Mesenchymal stem cell (in vitro differentiated cells and primary cell): ENCODE data around the gene RFNG.

ENCODE experiments used
- DNase-seq: peaks from one replicate; pipeline ENCODE4 v3.0.0-alpha.2; 2013
- H2AFZ ChIP-seq: one replicate; pipeline ENCODE4 v1.6.1; 2013; ENCODE audit warnings: low read depth, mild to moderate bottlenecking, control low read depth, inconsistent platforms, low read length, moderate library complexity
- H2AK5ac ChIP-seq: 2 replicates; pipeline ENCODE4 v1.6.1; 2013; ENCODE audit warnings: low read length, moderate library complexity, mild to moderate bottlenecking, inconsistent platforms; ENCODE audit not compliant: severe bottlenecking
- H2BK120ac ChIP-seq: one replicate; pipeline ENCODE4 v1.6.1; 2013; ENCODE audit warnings: low read depth, mild to moderate bottlenecking, inconsistent platforms, low read length, moderate library complexity
- H2BK12ac ChIP-seq, 2 experiments: one replicate each; pipeline ENCODE4 v1.6.1; 2013; ENCODE audit warnings: inconsistent platforms in 2 of 2, low read length in 2 of 2, mild to moderate bottlenecking in 2 of 2, moderate library complexity in 2 of 2, control low read depth in 1 of 2
- H2BK15ac ChIP-seq: one replicate; pipeline ENCODE4 v1.6.1; 2013; ENCODE audit warnings: mild to moderate bottlenecking, low read depth, inconsistent platforms; ENCODE audit not compliant: poor library complexity, severe bottlenecking
- H2BK5ac ChIP-seq: 2 replicates; pipeline ENCODE4 v1.6.1; 2013; ENCODE audit warnings: low read depth, mild to moderate bottlenecking, low read length, control low read depth, inconsistent platforms; ENCODE audit not compliant: poor library complexity, severe bottlenecking
- H3K14ac ChIP-seq, 2 experiments: one replicate each; pipeline ENCODE4 v1.6.1; 2013; ENCODE audit warnings: inconsistent platforms in 2 of 2, low read length in 2 of 2, control low read depth in 1 of 2, mild to moderate bottlenecking in 1 of 2, moderate library complexity in 1 of 2
- H3K18ac ChIP-seq, 2 experiments: one replicate each; pipeline ENCODE4 v1.6.1; 2013; ENCODE audit warnings: inconsistent platforms in 2 of 2, low read length in 2 of 2, control low read depth in 1 of 2, low read depth in 1 of 2, mild to moderate bottlenecking in 1 of 2
- H3K23ac ChIP-seq, 2 experiments: one replicate each; pipeline ENCODE4 v1.6.1; 2013; ENCODE audit warnings: inconsistent platforms in 2 of 2, low read length in 2 of 2, mild to moderate bottlenecking in 2 of 2, moderate library complexity in 2 of 2, control low read depth in 1 of 2
- H3K27ac ChIP-seq: 2 replicates; pipeline ENCODE4 v1.5.1; 2013; ENCODE audit warnings: mild to moderate bottlenecking, moderate library complexity, low read length, control low read depth, inconsistent platforms; ENCODE audit not compliant: poor library complexity, severe bottlenecking
- H3K27me3 ChIP-seq, 2 experiments: 2 replicates each; pipeline versions ENCODE4 v1.6.1 to v1.7.0; 2013; ENCODE audit warnings: low read length in 2 of 2, mild to moderate bottlenecking in 2 of 2, moderate library complexity in 2 of 2, control low read depth in 1 of 2, inconsistent platforms in 1 of 2; ENCODE audit not compliant: control insufficient read depth in 1 of 2, insufficient read depth in 1 of 2
- H3K36me3 ChIP-seq, 2 experiments: 2 replicates each; pipeline versions ENCODE4 v1.6.1 to v1.7.0; 2013; ENCODE audit warnings: low read length in 2 of 2, control low read depth in 1 of 2, inconsistent platforms in 1 of 2, low read depth in 1 of 2, mild to moderate bottlenecking in 1 of 2; ENCODE audit not compliant: insufficient read depth in 2 of 2, control insufficient read depth in 1 of 2
- H3K4ac ChIP-seq, 2 experiments: one replicate each; pipeline ENCODE4 v1.6.1; 2013; ENCODE audit warnings: inconsistent platforms in 2 of 2, low read length in 2 of 2, mild to moderate bottlenecking in 2 of 2, moderate library complexity in 2 of 2, control low read depth in 1 of 2, low read depth in 1 of 2
- H3K4me1 ChIP-seq: 2 replicates; pipeline ENCODE4 v1.6.1; 2013; ENCODE audit warnings: low read depth, low read length, control low read depth; ENCODE audit not compliant: control insufficient read depth, insufficient read depth
- H3K4me2 ChIP-seq: 2 replicates; pipeline ENCODE4 v1.6.1; 2013; ENCODE audit warnings: low read length, mild to moderate bottlenecking, inconsistent platforms; ENCODE audit not compliant: poor library complexity, severe bottlenecking
- H3K4me3 ChIP-seq, 2 experiments: 2 replicates each; pipeline versions ENCODE4 v1.5.1 to v1.7.0; 2013; ENCODE audit warnings: low read length in 2 of 2, mild to moderate bottlenecking in 2 of 2, control low read depth in 1 of 2, low read depth in 1 of 2; ENCODE audit not compliant: insufficient read depth in 1 of 2
- H3K79me1 ChIP-seq: replicated peaks from 2 replicates; pipeline ENCODE4 v1.6.1; 2013; ENCODE audit warnings: mild to moderate bottlenecking, control low read depth, low read length, inconsistent platforms; ENCODE audit not compliant: poor library complexity, severe bottlenecking
- H3K9ac ChIP-seq: 2 replicates; pipeline ENCODE4 v1.7.0; 2013; ENCODE audit warnings: mild to moderate bottlenecking, low read length, moderate library complexity
- H3K9me3 ChIP-seq: 2 replicates; pipeline ENCODE4 v1.7.0; 2013; ENCODE audit warnings: mild to moderate bottlenecking, low read length; ENCODE audit not compliant: control insufficient read depth
- H4K8ac ChIP-seq: one replicate; pipeline ENCODE4 v1.6.1; 2013; ENCODE audit warnings: inconsistent platforms, mild to moderate bottlenecking, low read length, moderate library complexity
- H4K91ac ChIP-seq: one replicate; pipeline ENCODE4 v1.6.1; 2013; ENCODE audit warnings: mild to moderate bottlenecking, low read length, inconsistent platforms
- WGBS: methylation state at CpG from one replicate; pipeline ENCODE4 v1.1.7; 2013; ENCODE audit warnings: mixed read lengths; 5-methylcytosine and 5-hydroxymethylcytosine counted together

RFNG gene

GRCh38 chr17:82013772-82014321 is 37.8 kb downstream of the RFNG start:
- Histone ChIP-seq H3K36me3 (peaks cover 12 to 84% of the 10 kb centered on the region in 2 experiments), H4K8ac (no peak overlapping the region), H3K4me3 (no peak overlapping the region), H2BK5ac (no peak overlapping the region), H3K4ac (no peak overlapping the region), H3K9me3 (no peaks in the 10 kb centered on the region), H2BK120ac (no peak overlapping the region), H3K4me1 (peaks cover 14% of the 10 kb centered on the region), H2AK5ac (no peak overlapping the region), H3K23ac (no peak overlapping the region), H4K91ac (no peak overlapping the region), H3K9ac (no peak overlapping the region), H2AFZ (no peak overlapping the region), H3K27me3 (no peaks in the 10 kb centered on the region), H2BK12ac (peak overlapping the region in 1 of 2 experiments; percentile 68), H3K14ac (no peak overlapping the region), H3K18ac (no peak overlapping the region), H3K27ac (no peak overlapping the region), H3K4me2 (no peak overlapping the region), H2BK15ac (no peak overlapping the region), H3K79me1 (peaks cover 2% of the 10 kb centered on the region)
- DNase-seq, result no peak
- 94% methylated on average over 16 of the region's 16 CpGs for WGBS

- no peak overlapping the region for H4K8ac ChIP-seq
- H2AK5ac ChIP-seq, result no peak overlapping the region
- H3K18ac ChIP-seq, result no peak overlapping the region
- H2BK15ac ChIP-seq, result no peak overlapping the region
- H2AFZ ChIP-seq, result no peak overlapping the region
- peaks cover 2% of the 10 kb centered on the region for H3K79me1 ChIP-seq
- no peak overlapping the region for H3K14ac ChIP-seq
- no peak overlapping the region for H2BK120ac ChIP-seq
- H3K4ac ChIP-seq, result no peak overlapping the region
- peaks cover 7 to 84% of the 10 kb centered on the region in 2 experiments for H3K36me3 ChIP-seq
- no peak overlapping the region for H3K4me3 ChIP-seq
- no peak overlapping the region for H4K91ac ChIP-seq
- H3K23ac ChIP-seq, result no peak overlapping the region
- no peaks in the 10 kb centered on the region for H3K9me3 ChIP-seq
- H2BK12ac ChIP-seq, result no peak overlapping the region
- no peak overlapping the region for H3K27ac ChIP-seq
- H3K9ac ChIP-seq, result no peak overlapping the region
- no peak overlapping the region for H3K4me2 ChIP-seq
- H2BK5ac ChIP-seq, result no peak overlapping the region
- no peaks in the 10 kb centered on the region for H3K27me3 ChIP-seq
- WGBS, result 94% methylated on average over 22 of the region's 22 CpGs
- peaks cover 17% of the 10 kb centered on the region for H3K4me1 ChIP-seq
- no peak for DNase-seq
Measured at GRCh38 chr17:82013341-82013740, 38.3 kb downstream of the RFNG start.

GRCh38 chr17:82012640-82013295 is 38.8 kb downstream of the RFNG start:
- Histone ChIP-seq H2AFZ (no peak overlapping the region), H3K23ac (no peak overlapping the region), H3K36me3 (peaks cover 4 to 80% of the 10 kb centered on the region in 2 experiments), H3K4me1 (peaks cover 20% of the 10 kb centered on the region), H4K91ac (peak overlapping the region; percentile 35), H3K9ac (no peak overlapping the region), H3K9me3 (no peaks in the 10 kb centered on the region), H3K4ac (no peak overlapping the region), H3K18ac (peak overlapping the region in 1 of 2 experiments; percentile 23), H3K27ac (no peak overlapping the region), H2BK15ac (peak overlapping the region; percentile 9), H3K14ac (no peak overlapping the region), H2BK5ac (no peak overlapping the region), H3K4me3 (no peak overlapping the region), H2BK12ac (peak overlapping the region in 1 of 2 experiments; percentile 31), H3K27me3 (no peaks in the 10 kb centered on the region), H4K8ac (no peak overlapping the region), H2AK5ac (no peak overlapping the region), H3K79me1 (peaks cover 4% of the 10 kb centered on the region), H2BK120ac (no peak overlapping the region), H3K4me2 (no peak overlapping the region)
- 68% methylated on average over 13 of the region's 19 CpGs for WGBS
- DNase-seq, result peak; percentile 26

DNA sequence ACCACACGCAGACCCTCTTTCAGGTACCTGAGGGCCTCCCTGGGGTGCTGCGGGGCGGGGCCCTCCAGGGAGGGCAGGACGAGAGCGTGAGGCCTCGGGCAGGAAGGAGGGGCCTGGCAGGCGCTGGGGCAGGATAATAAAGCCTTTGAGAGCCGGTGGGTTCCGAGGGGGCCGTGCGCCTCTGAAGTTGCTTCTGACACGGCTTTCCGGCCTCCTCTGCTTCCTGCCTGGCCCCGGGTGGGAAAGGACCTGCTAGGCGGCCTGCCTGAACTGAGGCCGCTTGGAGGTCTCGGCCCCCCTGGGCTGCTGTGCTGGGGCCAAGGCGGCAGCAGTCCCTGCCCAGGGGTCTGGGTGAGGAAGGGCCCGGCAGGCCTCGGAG is 39.4 kb downstream of the RFNG start:
- Histone ChIP-seq H3K4me3 (no peak overlapping the region), H3K27ac (no peak overlapping the region), H2AK5ac (no peak overlapping the region), H2BK5ac (no peak overlapping the region), H3K18ac (peak overlapping the region in 1 of 2 experiments; percentile 23), H3K4ac (no peak overlapping the region), H3K79me1 (peaks cover 4% of the 10 kb centered on the region), H4K8ac (no peak overlapping the region), H3K4me2 (no peak overlapping the region), H3K9me3 (no peaks in the 10 kb centered on the region), H2AFZ (no peak overlapping the region), H3K14ac (no peak overlapping the region), H3K27me3 (no peaks in the 10 kb centered on the region), H4K91ac (peak overlapping the region; percentile 35), H2BK120ac (no peak overlapping the region), H3K36me3 (peaks cover 2 to 75% of the 10 kb centered on the region in 2 experiments), H2BK15ac (peak overlapping the region; percentile 9), H2BK12ac (no peak overlapping the region), H3K9ac (no peak overlapping the region), H3K4me1 (peaks cover 25% of the 10 kb centered on the region), H3K23ac (no peak overlapping the region)
- no peak for DNase-seq
- WGBS, result 69% methylated on average over 19 of the region's 20 CpGs
